HG03442 (cell line): ENCODE data around the gene GPR107.
A peak's percentile ranks its signal among the peaks of the same experiment; 100 is the strongest.
"Not testable (repeated sequence)": the region's sequence is repeated elsewhere in the genome, so short reads cannot be mapped to it uniquely, and the experiment has no call there.

ENCODE experiments used
- ATAC-seq: cut with Tn5 transposase; IDR thresholded peaks from one replicate; pipeline ENCODE4 v1.9.1; 2021; ENCODE audit warnings: mild to moderate bottlenecking, moderate library complexity; ENCODE audit not compliant: unreplicated experiment

The GPR107 gene

GRCh38 chr9:130053504-130054324 lies at the start of gene GPR107:
GPR107 (plus strand) TSS chr9:130053906; CDS start chr9:130053933, 27 bp downstream.
- peak; percentile 68 for ATAC-seq

- no peak for ATAC-seq
Observed at GRCh38 chr9:130003943-130004552, 49.7 kb upstream of the GPR107 start.

- ATAC-seq = not testable (repeated sequence)
Observed at GRCh38 chr9:130006952-130007351, 46.8 kb upstream of the GPR107 start.

GRCh38 chr9:130008538-130008937 lies 45.2 kb upstream of the GPR107 start:
- ATAC-seq = no peak

- not testable (repeated sequence) for ATAC-seq
Observed at GRCh38 chr9:130009546-130009945, 44.2 kb upstream of the GPR107 start.

GRCh38 chr9:130010151-130010988 lies 43.3 kb upstream of the GPR107 start:
- peak; percentile 44 for ATAC-seq

GRCh38 chr9:130013326-130013725 lies 40.4 kb upstream of the GPR107 start:
- no peak for ATAC-seq

GRCh38 chr9:130015353-130016019 lies 38.2 kb upstream of the GPR107 start:
- no peak for ATAC-seq

GRCh38 chr9:130017076-130017475 lies 36.6 kb upstream of the GPR107 start:
- no peak for ATAC-seq

GRCh38 chr9:130017510-130017909 lies 36.2 kb upstream of the GPR107 start:
- not testable (repeated sequence) for ATAC-seq

GRCh38 chr9:130018265-130018664 lies 35.4 kb upstream of the GPR107 start:
- ATAC-seq = no peak

GRCh38 chr9:130020618-130021017 lies 33.1 kb upstream of the GPR107 start:
- ATAC-seq = no peak

GRCh38 chr9:130021123-130021522 lies 32.6 kb upstream of the GPR107 start:
- ATAC-seq = no peak

- not testable (repeated sequence) for ATAC-seq
Observed at GRCh38 chr9:130021842-130022241, 31.9 kb upstream of the GPR107 start.

GRCh38 chr9:130022566-130023143 lies 31.1 kb upstream of the GPR107 start:
- no peak for ATAC-seq

- no peak for ATAC-seq
Observed at GRCh38 chr9:130023144-130023787, 30.4 kb upstream of the GPR107 start.

- no peak for ATAC-seq
Observed at GRCh38 chr9:130023994-130024596, 29.6 kb upstream of the GPR107 start.

GRCh38 chr9:130024597-130024994 lies 29.1 kb upstream of the GPR107 start:
- no peak for ATAC-seq

- no peak for ATAC-seq
Observed at GRCh38 chr9:130026583-130027340, 26.9 kb upstream of the GPR107 start.
